Natural killer cell (primary cell): ENCODE results near the gene HIGD2A. TPM values are rescaled to one million over a fixed set of nuclear protein-coding genes. Genes with fewer than 3 reads are reported as not detected.

ENCODE experiments used
- ATAC-seq, 3 donors: fragments of 150-1000 bp in 2 of 3; fragments of 200-7000 bp in 1 of 3; cut with Tn5 transposase; 1 replicate in 1 of 3; 2 replicates in 2 of 3; pipeline ENCODE4 v1.10.0; 2021; ENCODE audit warnings: mild to moderate bottlenecking in 2 of 3, moderate library complexity in 2 of 3
- DNase-seq, 2 donors: peaks; one replicate each; pipeline versions ENCODE4 v3.0.0 to v3.0.0-alpha.2; 2013 to 2021; ENCODE audit warnings: mixed read lengths in 1 of 2
- H3K27ac ChIP-seq: one replicate; pipeline ENCODE4 v1.5.1; 2013; ENCODE audit warnings: mild to moderate bottlenecking, low read length
- H3K27me3 ChIP-seq: one replicate; pipeline ENCODE4 v1.6.1; 2013; ENCODE audit warnings: low read length; ENCODE audit not compliant: control insufficient read depth, insufficient read depth
- H3K36me3 ChIP-seq: one replicate; pipeline ENCODE4 v1.6.1; 2013; ENCODE audit warnings: low read length; ENCODE audit not compliant: control insufficient read depth, insufficient read depth
- H3K4me1 ChIP-seq: one replicate; pipeline ENCODE4 v1.6.1; 2013; ENCODE audit warnings: low read length; ENCODE audit not compliant: control insufficient read depth, insufficient read depth
- H3K4me3 ChIP-seq: one replicate; pipeline ENCODE4 v1.5.1; 2013; ENCODE audit warnings: low read length
- H3K9me3 ChIP-seq: one replicate; pipeline ENCODE4 v1.6.1; 2013; ENCODE audit warnings: low read length; ENCODE audit not compliant: control insufficient read depth, insufficient read depth
- H3K27ac Mint-ChIP-seq, 2 donors: one replicate each; pipeline ENCODE4 v1.8.0; 2022; ENCODE audit warnings: mild to moderate bottlenecking in 2 of 2, mixed read lengths in 2 of 2, moderate library complexity in 1 of 2
- H3K27me3 Mint-ChIP-seq, 2 donors: one replicate each; pipeline ENCODE4 v1.8.0; 2022; ENCODE audit warnings: low read depth in 2 of 2, mixed read lengths in 2 of 2
- H3K36me3 Mint-ChIP-seq: one replicate; pipeline ENCODE4 v1.8.0; 2022; ENCODE audit warnings: mixed read lengths
- H3K4me1 Mint-ChIP-seq, 2 donors: one replicate each; pipeline ENCODE4 v1.8.0; 2022; ENCODE audit warnings: mixed read lengths in 2 of 2
- H3K4me3 Mint-ChIP-seq: one replicate; pipeline ENCODE4 v1.8.0; 2022; ENCODE audit warnings: mild to moderate bottlenecking, moderate library complexity, mixed read lengths
- H3K9me3 Mint-ChIP-seq, 2 donors: one replicate each; pipeline ENCODE4 v1.8.0; 2022; ENCODE audit warnings: mixed read lengths in 2 of 2
- WGBS: methylation state at CpG from one replicate; pipeline ENCODE4 v1.1.7; 2013; ENCODE audit warnings: missing lambda C conversion rate; ENCODE audit not compliant: insufficient coverage; 5-methylcytosine and 5-hydroxymethylcytosine counted together
- intact Hi-C: fragments of 100-400 bp; cut with micrococcal nuclease; formaldehyde crosslinking; loops from one replicate; pipeline ENCODE4 v1.14.2; 2022
- total RNA-seq, 4 donors: library from RNA; stranded (reverse); fragments of 120-200 nt in 1 of 4; gene quantifications; one replicate each; pipeline versions ENCODE4 v1.2.3 to v1.2.4, GENCODE V29; 2013 to 2022
- TF ChIP-seq, protein P1 (sequence below): fragments of 200-600 bp; IDR thresholded peaks from one replicate; pipeline ENCODE4 v1.8.0; 2022; ENCODE audit warnings: antibody characterized with exemption

The HIGD2A gene
- total RNA-seq, 3 donors from 2014 or later (not counting 1 experiment from before 2014, with no cell fraction given), result 83.5 to 90.2 (median 86.2) TPM

GRCh38 chr5:176426876-176427275 lies 38.3 kb downstream of the HIGD2A start:
- Histone ChIP-seq H3K4me3 (no peak overlapping the region), H3K36me3 (no peaks in the 10 kb centered on the region), H3K27me3 (no peaks in the 10 kb centered on the region), H3K27ac (no peak overlapping the region), H3K4me1 (no peaks in the 10 kb centered on the region), H3K9me3 (no peaks in the 10 kb centered on the region)
- H3K4me3 Mint-ChIP-seq, result no peak overlapping the region
- no peak for DNase-seq
- ATAC-seq, result no peak
- H3K4me1 Mint-ChIP-seq, result peaks cover 4 to 10% of the 10 kb centered on the region in 2 donors
- H3K9me3 Mint-ChIP-seq, result no peaks in the 10 kb centered on the region
- H3K27ac Mint-ChIP-seq, result no peak overlapping the region
- H3K27me3 Mint-ChIP-seq, result peaks cover 9 to 13% of the 10 kb centered on the region in 2 donors
- H3K36me3 Mint-ChIP-seq, result no peaks in the 10 kb centered on the region
- WGBS, result 100% methylated on average over 1 of the region's 1 CpG
- TF ChIP-seq, protein P1, sequence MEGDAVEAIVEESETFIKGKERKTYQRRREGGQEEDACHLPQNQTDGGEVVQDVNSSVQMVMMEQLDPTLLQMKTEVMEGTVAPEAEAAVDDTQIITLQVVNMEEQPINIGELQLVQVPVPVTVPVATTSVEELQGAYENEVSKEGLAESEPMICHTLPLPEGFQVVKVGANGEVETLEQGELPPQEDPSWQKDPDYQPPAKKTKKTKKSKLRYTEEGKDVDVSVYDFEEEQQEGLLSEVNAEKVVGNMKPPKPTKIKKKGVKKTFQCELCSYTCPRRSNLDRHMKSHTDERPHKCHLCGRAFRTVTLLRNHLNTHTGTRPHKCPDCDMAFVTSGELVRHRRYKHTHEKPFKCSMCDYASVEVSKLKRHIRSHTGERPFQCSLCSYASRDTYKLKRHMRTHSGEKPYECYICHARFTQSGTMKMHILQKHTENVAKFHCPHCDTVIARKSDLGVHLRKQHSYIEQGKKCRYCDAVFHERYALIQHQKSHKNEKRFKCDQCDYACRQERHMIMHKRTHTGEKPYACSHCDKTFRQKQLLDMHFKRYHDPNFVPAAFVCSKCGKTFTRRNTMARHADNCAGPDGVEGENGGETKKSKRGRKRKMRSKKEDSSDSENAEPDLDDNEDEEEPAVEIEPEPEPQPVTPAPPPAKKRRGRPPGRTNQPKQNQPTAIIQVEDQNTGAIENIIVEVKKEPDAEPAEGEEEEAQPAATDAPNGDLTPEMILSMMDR, result no peak
- intact Hi-C loops, result no loop called here

GRCh38 chr5:176427971-176428370 lies 39.4 kb downstream of the HIGD2A start:
- peaks cover 4 to 10% of the 10 kb centered on the region in 2 donors for H3K4me1 Mint-ChIP-seq
- peaks cover 7 to 10% of the 10 kb centered on the region in 2 donors for H3K27me3 Mint-ChIP-seq
- H3K27ac Mint-ChIP-seq, result no peak overlapping the region
- no peak for ATAC-seq
- intact Hi-C loops, result no loop called here
- H3K9me3 ChIP-seq, result no peaks in the 10 kb centered on the region
- H3K27ac ChIP-seq, result no peak overlapping the region
- TF ChIP-seq, protein P1, result no peak
- H3K27me3 ChIP-seq, result no peaks in the 10 kb centered on the region
- no peak overlapping the region for H3K4me3 ChIP-seq
- DNase-seq, result no peak
- H3K4me1 ChIP-seq, result no peaks in the 10 kb centered on the region
- no peak overlapping the region for H3K4me3 Mint-ChIP-seq
- WGBS, result 77% methylated on average over 4 of the region's 4 CpGs
- no peaks in the 10 kb centered on the region for H3K36me3 ChIP-seq
- H3K36me3 Mint-ChIP-seq, result no peaks in the 10 kb centered on the region
- no peaks in the 10 kb centered on the region for H3K9me3 Mint-ChIP-seq

GRCh38 chr5:176429972-176430371 lies 41.4 kb downstream of the HIGD2A start:
- ATAC-seq (peak in 1 of 3 donors; percentile 35), DNase-seq (peak in 1 of 2 donors; percentile 14)
- no peaks in the 10 kb centered on the region for H3K27me3 ChIP-seq
- H3K4me1 Mint-ChIP-seq, result peaks cover 4 to 10% of the 10 kb centered on the region in 2 donors
- no peaks in the 10 kb centered on the region for H3K36me3 Mint-ChIP-seq
- H3K4me3 Mint-ChIP-seq, result no peak overlapping the region
- intact Hi-C loops, result no loop called here
- no peak overlapping the region for H3K27ac Mint-ChIP-seq
- H3K27ac ChIP-seq, result no peak overlapping the region
- WGBS, result 81% methylated on average over 4 of the region's 4 CpGs
- no peaks in the 10 kb centered on the region for H3K9me3 ChIP-seq
- peaks cover 4 to 8% of the 10 kb centered on the region in 2 donors for H3K27me3 Mint-ChIP-seq
- no peak overlapping the region for H3K4me3 ChIP-seq
- no peaks in the 10 kb centered on the region for H3K36me3 ChIP-seq
- TF ChIP-seq, protein P1, result no peak
- no peaks in the 10 kb centered on the region for H3K9me3 Mint-ChIP-seq
- H3K4me1 ChIP-seq, result no peaks in the 10 kb centered on the region

DNA sequence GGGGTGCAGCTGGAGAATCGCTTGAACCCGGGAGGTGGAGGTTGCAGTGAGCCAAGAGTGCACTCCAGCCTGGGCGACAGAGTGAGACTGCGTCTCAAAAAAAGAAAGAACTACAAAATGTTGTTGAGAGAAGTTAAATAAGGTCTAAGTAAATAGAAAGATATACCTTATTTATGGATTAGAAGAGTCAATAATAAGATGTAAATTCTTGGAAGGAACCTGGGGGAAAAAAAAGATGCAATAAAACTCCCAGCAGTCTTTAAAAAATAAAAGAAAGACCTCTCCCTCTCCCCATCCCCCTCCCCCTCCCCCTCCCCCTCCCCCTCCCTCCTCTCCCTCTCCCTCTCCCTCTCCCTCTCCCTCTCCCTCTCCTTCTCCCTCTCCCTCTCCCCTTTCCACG lies 44.2 kb downstream of the HIGD2A start:
- H3K36me3 ChIP-seq, result no peaks in the 10 kb centered on the region
- H3K4me1 ChIP-seq, result no peaks in the 10 kb centered on the region
- no peak for ATAC-seq
- H3K4me3 Mint-ChIP-seq, result no peak overlapping the region
- intact Hi-C loops, result no loop called here
- no peaks in the 10 kb centered on the region for H3K9me3 ChIP-seq
- no peak overlapping the region for H3K27ac Mint-ChIP-seq
- H3K27ac ChIP-seq, result no peak overlapping the region
- H3K4me1 Mint-ChIP-seq, result peaks cover 13 to 19% of the 10 kb centered on the region in 2 donors
- H3K36me3 Mint-ChIP-seq, result no peaks in the 10 kb centered on the region
- no peaks in the 10 kb centered on the region for H3K27me3 ChIP-seq
- H3K27me3 Mint-ChIP-seq, result peaks cover 4 to 14% of the 10 kb centered on the region in 2 donors
- 93% methylated on average over 5 of the region's 5 CpGs for WGBS
- TF ChIP-seq, protein P1, result no peak
- DNase-seq, result no peak
- H3K4me3 ChIP-seq, result no peak overlapping the region
- no peaks in the 10 kb centered on the region for H3K9me3 Mint-ChIP-seq
